OCI-M2 (cell line): ENCODE data around the gene ATP11C.

Experiments used
- DNase-seq: peaks from one replicate; lab custom pipeline; 2025; ENCODE audit not compliant: unreplicated experiment; lab: John Stamatoyannopoulos, UW

Gene ATP11C

DNA sequence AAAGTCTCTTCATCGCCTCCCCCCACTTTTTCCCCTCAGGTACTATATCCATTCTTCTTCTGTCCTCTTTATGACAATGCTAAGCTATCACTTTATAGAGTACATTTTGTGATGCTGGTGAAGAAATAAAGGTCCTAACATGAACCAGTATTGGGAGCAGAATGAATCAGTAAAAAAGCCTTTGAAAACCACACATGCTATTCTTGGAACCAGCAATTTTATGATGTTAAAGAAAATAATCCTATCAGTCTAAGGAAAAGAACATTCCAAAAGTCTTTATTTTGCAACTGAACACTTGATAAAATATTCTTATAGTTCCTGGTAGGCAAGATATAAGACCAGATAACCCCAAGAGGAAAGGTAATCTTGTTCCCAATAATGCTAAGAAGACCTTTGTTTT is 117.1 kb downstream of the ATP11C start:
- DNase-seq: no peak

DNA sequence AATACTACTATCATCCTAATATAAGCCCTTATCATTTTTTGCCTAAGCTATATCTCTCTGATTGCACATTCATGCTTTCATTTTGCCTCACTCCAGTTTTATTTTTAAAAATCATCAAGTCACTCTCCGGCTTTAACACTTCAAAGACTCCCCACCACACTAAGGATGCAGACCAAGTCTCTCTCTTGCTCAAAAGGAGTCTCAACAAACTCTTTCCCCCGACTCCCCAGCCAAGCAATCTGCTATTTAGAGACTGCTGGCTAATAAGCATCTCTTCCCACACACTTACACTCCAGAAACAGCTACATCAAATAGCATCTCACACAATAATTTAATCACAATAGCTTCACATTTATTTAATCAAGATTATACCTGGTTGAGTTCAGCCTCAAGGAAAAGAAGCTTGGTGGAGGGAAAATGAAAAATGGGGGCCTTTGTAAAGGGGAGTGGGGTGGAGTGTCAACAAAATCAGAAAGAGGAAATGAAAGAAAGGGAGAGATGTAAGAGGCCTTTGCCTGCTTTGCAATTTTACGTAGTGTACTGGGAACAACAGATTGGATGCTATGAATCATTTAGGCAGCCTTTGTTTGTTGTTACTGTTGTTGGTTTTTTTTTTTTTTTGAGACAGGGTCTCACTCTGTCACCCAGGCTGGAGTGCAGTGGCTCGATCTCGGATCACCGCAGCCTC is 120.8 kb downstream of the ATP11C start:
- no peak for DNase-seq

DNA sequence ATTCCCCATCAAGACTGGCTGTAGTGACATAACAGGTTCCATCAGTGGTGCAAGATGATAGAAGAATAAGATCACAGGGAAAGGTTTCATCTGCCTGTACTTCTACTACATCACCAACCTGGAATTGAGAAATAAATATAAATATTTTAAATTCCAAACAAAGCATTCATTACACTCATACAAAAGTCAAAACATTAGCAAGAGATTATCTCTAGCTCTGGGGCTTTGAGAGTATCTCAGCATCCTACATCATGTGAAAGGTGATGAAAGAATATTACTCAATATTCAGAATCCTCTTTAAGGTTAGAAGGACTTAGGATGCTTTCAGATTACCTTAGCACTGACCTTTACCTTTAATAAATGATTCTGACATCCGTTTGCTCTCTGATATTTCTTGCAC is 128.4 kb downstream of the ATP11C start:
- no peak for DNase-seq

DNA sequence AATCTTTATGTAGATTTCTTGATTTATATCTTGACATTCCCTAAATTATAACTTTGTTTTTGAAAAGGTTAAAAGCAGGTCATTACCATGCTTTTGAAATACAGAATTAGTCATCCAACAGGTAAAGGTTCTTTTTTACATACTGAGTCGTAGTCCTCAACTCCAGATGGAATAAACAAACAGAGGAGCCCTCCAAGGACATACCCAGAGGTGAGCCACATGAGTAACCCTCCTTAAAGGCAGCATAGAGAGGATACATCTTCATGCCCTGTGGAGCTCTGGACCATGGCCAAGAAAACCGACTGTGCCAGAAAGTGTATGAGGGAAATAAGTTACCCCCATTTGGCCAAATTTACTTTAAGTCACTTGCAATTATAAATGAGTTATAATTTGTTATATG is 129.6 kb downstream of the ATP11C start:
- no peak for DNase-seq

DNA sequence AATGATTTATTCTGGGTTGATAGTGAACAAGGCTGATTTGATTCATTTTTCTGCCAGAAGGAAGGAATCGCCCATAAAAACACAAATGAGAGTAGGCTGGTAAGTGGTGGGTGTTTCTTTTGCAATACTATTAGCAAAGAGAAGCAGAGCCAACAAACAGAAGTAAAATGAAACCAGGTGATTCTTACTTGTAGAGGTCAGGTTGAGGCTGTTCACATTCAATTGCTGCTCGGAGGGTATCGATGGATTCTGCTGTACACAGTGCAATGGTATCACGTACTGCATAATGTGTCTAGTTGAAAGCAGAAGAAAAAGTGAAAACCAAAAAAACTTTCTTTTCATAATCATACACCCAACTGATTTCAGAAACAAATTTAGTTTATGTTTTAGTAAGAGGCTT is 130.8 kb downstream of the ATP11C start:
- DNase-seq: no peak

DNA sequence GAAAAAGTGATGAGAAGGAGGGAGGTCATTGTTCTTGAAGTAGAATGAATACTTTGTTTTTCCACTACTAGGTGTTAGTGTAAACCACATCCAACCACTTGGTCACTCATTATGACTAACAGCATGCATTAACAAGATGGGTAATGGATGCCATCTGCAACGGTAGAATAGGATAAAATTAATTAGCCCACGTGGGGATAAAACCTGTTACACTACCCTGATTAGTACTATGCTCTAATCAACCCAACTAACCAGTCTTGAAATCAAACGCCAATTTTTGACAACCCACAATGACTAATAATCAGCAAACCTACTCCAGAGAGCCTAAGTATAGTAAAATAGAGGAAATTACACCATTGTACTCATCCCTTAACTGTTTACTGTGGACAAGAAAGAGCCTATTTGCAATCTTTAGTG is 131.4 kb downstream of the ATP11C start:
- no peak for DNase-seq

DNA sequence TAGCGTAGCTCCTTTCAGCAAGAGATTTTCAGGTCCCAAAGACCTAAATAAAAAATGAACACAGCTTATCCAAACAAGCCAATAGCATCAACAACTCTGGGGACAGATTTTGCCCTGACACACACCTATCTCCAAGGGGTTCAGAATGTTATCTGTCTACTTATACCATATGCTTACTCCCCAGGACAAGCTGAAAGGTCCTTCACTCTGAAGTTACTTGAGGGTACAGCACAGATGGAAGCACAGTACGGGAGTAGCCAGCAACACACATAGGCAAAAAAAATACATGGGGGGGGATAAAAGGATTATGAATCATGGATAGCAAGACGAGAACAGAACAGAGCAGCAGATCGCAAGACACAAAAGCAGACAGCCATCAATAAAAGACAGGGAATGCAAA is 134.2 kb downstream of the ATP11C start:
- DNase-seq: no peak

DNA sequence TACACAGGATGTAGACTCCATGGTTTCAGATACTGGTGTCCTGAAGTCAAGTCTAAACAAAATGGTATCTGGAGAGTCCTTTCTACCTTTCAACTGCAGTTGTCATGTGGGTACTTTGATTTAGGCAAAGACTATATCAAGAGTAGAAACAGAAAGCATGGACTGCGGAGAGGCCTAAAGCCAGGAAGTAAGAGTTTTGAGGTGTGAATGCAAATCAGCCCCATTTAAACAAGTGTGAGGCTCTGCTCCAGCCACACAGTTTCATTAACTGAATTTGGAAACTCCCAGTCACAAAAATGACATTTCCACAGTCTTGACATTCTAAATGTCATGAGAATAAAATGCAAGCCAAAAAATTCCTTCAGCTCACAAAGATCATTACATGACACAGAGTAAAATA is 137.7 kb downstream of the ATP11C start:
- DNase-seq: no peak

DNA sequence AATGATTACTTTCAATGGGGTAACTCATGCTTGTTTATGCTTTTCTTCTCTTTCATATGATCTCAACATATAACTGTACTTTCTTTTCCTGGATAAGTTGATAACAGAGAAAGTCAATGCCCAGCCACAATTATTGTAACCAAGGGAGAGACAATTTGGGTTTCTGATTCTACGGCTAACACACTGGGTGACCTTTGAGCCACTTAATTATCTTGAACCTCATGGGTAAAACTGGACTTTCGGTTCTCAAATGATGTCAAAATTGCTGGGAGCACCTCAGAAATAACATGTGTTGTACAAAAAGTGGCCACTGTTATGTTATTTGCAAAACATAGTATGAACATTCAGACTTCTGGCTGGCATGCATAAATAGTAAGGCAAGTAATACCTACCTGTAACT is 145.3 kb downstream of the ATP11C start:
- DNase-seq: no peak

DNA sequence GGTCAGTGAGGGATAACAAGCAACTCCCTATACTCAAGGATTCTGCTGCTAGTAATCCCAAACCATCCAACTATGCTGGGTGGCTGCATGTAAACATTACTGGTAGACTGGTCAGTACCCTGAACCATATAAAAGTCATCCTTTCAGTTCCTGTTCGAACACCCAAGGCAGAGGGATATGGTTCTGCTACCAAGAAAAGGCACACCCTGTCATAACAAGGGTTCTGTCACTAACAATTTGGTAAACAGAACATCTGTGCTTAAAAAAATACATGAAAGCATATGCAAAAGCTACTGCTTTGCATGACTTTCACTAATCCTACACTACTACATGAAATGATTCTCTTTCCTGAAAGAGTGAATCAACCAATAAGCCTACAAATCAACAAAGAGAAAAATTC is 148.0 kb downstream of the ATP11C start:
- DNase-seq: no peak

DNA sequence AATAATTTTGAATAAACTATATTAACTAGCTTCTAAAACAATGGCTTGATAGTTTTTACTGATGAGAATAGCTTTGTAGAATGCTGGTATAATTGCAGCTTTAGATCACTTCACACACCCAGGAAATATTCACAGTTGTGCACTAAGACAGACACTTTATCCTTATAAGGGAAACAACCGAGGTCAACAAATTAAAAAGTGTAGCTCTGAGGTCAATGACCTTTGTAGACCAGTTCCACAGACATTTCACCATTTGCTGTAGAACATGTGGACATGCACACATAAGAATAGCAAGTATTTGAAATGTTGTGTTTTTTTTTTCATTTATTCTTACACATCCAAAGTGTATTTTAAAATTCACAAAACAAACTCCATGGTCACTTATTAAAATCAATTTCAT is 148.9 kb downstream of the ATP11C start:
- no peak for DNase-seq

DNA sequence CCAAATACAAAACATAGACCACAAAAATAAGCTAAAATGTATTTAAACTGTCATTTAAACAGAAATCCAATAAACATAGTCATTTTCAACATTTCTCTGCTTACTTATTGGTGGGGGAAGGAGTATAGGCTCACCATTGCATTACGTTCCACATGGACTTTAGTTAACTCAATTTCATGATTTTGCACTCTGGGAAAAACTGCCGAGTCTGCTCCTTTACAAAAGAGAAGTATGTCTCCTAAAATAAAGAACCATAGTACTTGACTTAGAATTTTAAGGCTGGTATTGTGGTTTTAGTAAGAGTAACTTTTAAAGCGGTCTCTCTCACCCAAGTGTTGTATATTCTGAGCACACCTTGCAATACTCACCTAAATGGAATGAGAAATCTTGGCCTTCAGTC is 149.8 kb downstream of the ATP11C start:
- no peak for DNase-seq

DNA sequence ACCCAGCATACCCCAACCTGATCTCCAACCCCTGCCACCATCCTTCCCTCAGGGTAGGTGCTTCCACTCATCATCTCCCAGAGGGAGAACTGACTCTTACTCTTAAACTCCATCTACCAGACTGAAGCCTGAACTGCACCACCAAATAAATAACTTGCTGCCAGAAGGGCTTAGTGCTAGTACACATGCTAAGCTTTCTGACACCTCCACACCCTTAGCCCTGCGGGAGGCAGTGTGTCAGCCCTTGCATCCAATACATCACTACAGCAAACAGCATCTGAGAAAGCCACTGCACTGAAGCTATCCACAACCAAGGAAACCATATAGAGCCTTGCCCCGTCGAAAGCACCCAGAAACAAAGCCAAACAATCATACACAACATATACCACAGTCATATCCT is 156.3 kb downstream of the ATP11C start:
- no peak for DNase-seq

DNA sequence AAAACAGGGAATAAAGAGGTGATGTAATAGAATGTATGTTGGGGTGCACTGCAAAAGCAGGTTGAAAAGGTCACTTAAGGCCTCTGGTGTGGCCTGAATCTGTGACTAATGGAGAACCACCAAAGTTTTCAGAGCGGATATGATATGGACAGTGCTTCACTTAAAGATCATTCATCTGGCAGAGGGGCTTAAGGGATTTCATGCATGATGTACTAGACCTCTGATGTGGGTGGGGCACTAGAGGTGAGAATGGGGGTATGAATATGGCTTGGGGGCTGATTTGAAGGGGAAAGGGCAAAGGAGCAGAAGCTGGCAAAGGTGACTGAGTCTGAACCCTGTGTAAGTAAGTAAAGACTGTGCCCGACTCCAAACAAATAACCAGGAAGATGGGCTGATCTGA is 162.5 kb downstream of the ATP11C start:
- DNase-seq: no peak

DNA sequence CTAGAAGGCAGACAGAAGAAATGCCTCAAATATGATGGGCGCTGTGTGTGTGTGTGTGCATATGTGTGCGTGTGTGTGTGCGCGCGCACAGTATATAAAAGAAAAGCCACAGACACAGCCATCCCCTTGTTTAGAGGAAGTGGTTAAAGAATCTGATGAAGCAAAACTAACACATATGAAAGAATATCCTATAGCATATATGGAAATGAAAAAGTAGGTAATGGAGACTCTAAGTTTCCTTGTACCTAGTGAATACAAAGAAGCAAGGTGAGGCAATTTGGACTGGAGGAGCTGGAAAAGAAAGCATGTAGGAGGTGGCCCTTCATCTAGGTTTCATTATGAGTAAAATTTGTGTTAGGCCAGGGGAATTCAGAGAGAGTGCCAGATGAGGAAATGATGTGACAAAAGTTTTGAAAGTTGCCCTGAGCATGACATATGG is 166.3 kb downstream of the ATP11C start:
- DNase-seq: no peak

DNA sequence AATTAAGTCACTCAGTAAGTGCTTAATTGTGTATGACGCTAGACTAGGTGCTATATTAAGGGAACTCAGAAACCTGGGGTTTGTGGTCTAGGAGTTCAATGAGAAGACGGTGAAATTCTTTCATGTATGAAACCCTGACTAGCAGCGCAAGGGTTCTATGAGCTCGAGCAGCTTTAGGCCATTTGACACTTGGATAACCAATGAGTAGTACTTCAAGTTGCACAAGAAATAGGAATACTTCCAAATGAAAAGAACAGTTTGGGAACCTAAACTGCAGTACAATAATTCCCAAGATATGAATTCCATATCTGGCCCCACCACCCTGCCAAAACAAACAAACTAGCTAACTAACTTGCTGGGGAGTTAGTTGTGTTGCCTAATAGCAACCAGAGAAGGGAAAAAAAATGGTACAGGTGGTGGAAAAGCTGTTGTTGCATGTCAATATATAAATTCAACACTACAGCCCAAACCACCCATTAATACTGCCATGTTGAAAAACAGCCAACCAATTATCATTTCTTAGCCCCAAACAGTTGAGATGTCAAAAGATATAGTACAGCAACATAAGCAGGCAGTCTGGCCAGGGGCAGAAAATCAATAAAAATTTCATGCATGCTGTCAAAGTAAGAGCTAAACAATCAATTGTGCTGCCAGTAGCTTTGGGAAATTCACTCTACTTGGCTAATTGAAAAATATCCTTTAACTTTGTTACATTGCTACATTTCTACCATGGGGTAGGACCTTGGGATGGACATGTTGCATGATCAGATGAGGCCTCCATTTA is 170.3 kb downstream of the ATP11C start:
- DNase-seq: no peak

DNA sequence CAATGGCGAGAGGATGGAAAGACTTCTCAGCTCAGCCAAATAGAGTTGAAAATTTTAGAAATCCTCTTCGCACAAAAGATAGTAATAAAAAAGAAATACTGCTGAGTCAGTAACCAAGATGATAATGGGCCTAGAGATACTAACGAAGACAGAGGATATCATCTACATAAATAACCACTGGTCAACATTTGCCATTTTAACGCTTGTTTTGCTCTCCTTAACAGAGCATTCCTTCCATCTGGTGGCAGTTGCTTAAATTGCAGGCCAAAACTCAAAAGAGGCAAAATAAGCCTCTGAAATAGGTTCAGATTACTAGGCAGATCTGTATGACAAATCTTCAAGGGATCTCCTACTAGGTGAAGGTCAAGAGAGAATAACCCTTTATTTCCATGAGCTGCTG is 173.2 kb downstream of the ATP11C start:
- no peak for DNase-seq

DNA sequence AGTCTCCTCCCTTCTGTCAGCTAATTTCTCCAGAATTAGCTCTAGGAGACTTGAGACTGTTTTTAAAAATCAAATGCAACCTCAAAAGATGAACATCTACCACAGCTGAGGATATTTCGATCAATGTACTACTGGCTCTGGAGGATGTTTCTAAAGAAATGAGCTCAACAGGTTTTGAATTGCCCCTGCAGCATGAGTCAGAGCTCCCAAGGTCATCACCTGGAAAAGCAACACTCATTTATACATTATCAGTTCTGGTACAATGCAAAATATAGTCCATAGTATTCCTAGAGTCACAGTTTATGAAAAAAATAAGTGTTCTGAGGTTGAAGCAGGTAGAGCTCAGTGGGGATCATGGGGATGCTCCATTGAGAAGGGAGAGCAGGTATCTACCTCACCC is 174.0 kb downstream of the ATP11C start:
- DNase-seq: no peak

DNA sequence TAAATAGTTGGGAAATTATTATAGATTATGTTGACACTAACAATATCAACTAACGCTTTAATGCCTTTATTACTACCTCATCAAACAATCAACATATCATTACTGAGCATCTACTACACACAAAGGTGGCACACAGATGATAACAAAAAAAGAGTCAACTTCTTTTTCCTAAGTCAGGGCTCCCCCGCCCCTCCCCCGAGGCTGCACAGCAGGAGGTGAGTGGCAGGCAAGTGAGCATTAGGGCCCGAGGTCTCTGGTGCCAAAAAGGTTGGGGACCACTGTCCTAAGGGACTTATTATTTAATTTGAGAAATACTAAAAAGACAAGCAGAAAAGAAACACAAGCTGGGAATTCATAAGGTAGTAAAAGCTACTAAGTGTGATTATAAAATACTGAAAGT is 174.6 kb downstream of the ATP11C start:
- DNase-seq: no peak

DNA sequence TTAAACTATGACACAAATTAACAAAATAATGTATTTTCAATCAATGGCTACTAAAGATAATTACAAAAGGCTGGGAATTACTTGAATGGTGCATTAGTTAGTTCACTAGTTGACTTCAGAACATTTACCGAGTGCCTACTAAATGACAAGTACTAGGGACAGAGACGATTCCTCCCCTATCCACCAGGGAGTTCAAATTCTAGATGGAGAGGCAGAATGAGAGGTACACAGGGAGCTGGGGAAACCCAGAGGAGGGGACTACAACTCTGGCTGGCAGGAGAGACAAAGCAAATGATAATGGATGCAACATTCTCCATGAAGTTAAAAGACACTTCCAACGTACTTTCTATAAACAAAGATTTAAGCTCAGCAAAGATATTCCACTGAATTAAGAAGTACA is 181.8 kb downstream of the ATP11C start:
- DNase-seq: no peak

DNA sequence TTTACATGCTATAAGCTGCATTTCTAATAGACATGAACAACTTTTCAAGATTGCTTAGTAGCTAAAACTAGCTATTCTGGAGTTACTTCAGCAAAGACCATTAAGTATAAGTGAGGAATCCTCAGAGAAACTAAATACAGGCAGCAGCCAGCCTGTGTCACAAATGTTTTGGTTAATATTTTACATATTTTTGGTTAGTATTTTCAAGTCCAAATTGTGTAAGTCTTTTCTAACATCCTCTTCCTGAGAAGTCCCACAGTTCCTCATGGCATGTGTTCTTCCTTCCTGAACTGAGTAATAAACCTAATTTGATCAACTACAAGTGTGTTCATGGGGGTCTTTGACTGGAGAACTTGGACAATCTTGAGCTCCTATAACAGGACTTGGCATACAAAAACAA is 182.5 kb downstream of the ATP11C start:
- no peak for DNase-seq

DNA sequence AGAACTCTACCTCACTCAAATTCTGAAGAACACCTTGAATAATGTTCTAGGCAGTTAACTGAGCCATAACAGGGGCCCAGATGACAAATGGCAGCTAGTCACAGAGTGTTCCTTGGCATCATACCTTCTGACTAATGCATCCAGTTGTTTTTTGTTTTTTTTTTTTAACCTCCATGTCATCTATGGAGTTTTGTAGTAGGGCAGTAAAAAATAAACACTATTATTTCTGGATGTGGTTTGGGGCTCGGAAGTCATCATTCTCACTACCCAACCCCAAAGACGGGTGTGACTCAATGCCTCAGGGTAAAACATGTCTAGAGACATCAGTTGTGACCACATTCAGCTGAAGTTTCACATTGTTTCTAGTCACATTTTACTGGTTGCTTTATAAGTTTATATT is 193.7 kb downstream of the ATP11C start:
- DNase-seq: no peak

DNA sequence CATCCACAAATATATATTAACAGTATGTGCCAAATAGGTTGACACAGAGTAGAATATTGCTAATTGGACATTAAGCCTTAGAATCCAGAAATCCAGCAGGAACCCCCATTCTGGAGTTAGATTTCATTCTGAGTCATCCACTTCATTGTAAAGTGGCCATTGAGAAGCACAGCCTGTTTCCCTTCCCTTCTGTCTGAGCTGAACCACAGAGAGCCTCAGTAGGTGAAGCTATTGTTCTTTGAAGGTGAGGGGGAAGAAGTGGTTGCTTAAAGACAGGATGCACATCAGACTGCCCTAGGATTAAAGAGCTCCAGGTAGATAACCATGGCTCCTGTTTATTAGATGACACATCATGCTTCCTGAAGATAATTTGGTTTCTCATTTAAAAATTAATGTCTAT is 194.3 kb downstream of the ATP11C start:
- no peak for DNase-seq
